Activated CD4-positive, CD25-positive, alpha-beta regulatory T cell treated with anti-CD3 and anti-CD28 coated beads, Interleukin-2, amount 50 U/mL, for 24 hours (primary cell): ENCODE results near the gene HOXD8.

Experiments used
- ATAC-seq, 2 donors: fragments of 150-1000 bp; cut with Tn5 transposase; one replicate each; pipeline ENCODE4 v1.10.0; 2021; ENCODE audit warnings: mild to moderate bottlenecking in 1 of 2, moderate library complexity in 1 of 2

The HOXD8 gene

DNA sequence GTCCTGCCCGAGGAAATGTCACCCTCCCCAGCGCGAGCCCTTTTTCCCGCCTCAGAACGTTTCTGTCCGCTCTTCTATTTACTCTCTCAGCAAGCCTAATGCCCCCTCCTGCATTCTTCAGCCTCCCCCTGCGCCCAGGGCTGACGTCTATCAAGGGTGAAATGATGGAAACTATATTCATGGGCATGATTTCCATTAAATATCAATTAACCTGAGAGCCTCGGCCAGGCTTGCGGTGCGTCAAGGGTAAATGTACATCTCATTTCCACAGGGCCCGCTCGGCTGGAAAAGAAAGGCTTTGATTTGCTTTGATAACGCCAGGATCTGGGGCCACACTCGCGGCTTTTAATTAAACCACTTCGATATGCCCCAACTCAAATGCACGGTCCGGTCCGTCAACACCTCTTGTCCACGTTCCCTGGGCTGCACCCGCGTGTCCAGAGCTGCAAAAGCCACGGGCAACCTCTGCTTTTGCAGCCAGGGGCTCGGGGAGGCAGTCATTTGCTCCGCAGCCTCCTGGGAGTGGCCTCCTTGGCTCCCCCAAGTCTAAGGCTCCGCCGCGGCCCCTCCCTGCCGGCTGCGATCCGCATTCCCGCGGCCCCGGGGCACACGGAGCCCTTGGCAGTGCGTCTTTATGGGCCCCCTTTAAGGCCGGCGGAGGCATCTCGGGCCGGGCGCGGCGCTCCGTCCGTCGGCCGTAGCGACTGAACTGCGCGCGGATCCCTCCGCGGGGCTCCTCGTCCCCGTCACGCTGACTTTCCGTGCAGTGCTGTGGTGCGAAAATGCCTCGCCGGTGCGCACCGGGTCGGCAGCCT, at the start of gene HOXD8:
TSS of gene HOXD8 (plus strand) at position 724 of the 815 bp plus-strand sequence. CDS start 662 bp downstream, outside the sequence.
- no peak for ATAC-seq

- no peak for ATAC-seq
Observed at GRCh38 chr2:176079831-176080539, 49.5 kb upstream of the HOXD8 start.

GRCh38 chr2:176080540-176081375, 48.7 kb upstream of the HOXD8 start:
- no peak for ATAC-seq

GRCh38 chr2:176081376-176081836, 48.1 kb upstream of the HOXD8 start:
- ATAC-seq, result no peak

GRCh38 chr2:176081837-176082524, 47.5 kb upstream of the HOXD8 start:
- ATAC-seq, result no peak

DNA sequence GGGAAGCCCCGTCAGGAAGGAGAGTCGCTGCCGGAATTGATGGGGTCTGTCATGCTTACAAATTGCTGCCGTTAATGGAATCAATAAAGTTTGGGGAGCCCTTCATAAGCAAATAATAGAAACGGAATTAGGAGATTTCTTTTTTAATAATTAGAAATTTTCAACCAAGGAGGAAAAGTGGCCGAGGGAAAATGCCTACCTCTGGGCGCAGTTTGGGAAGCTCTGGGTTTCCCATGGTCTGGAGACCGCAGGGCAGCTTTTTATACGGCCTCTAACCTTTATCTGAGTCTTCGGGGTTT, 47.0 kb upstream of the HOXD8 start:
- no peak for ATAC-seq

GRCh38 chr2:176082824-176083751, 46.4 kb upstream of the HOXD8 start:
- ATAC-seq, result no peak

DNA sequence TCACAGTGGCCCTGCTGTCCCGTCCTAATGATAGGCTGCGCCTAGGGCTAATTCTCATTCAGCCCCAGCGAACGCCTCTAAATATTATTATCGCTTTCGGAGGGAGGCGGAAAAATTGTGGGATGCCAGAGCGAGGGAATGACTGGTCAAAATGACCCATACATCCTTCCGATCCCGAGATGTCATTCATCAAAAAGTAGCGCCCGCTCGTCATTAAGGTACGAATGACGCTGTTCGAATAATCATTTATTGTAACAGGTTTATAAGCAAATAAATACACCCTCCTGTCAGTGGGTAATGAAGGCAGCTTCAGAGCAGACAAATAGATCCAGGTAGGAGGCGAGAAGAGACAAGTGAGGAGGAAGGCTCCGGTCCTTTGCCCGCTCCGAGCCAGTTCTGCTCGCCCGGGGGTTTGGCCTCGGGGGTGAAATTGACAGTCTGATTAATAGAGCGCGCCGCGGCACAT, 45.7 kb upstream of the HOXD8 start, which contains the start of gene EVX2:
TSS of gene EVX2 (minus strand) at position 167 of the 466 bp plus-strand sequence. CDS start 186 bp downstream, outside the sequence.
- ATAC-seq, result no peak

DNA sequence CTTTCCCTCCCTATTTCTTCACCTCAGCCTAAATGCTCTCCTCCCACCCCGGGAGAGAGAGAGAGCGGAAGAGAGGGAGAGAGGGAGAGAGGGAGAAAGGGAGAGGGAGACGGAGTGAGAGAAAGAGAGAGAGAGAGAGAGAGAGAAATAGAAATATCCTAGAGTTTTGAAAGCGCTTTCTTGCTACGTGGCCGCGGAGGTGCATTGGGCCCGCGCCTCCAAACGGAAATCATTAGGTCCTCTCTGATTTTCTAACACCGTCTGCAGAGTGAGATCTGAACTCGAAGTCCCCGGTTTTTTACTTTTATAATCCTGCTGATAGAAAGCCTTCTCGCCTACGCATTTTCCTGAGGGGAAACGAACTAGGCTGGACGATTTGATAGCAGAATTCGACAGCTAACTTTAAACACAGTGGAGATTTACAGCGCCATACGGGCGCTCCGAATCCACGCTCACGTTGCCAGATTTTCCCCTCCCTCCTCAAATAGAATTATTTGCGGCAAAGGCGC, 44.8 kb upstream of the HOXD8 start:
- ATAC-seq, result no peak

GRCh38 chr2:176085120-176085788, 44.3 kb upstream of the HOXD8 start:
- no peak for ATAC-seq

DNA sequence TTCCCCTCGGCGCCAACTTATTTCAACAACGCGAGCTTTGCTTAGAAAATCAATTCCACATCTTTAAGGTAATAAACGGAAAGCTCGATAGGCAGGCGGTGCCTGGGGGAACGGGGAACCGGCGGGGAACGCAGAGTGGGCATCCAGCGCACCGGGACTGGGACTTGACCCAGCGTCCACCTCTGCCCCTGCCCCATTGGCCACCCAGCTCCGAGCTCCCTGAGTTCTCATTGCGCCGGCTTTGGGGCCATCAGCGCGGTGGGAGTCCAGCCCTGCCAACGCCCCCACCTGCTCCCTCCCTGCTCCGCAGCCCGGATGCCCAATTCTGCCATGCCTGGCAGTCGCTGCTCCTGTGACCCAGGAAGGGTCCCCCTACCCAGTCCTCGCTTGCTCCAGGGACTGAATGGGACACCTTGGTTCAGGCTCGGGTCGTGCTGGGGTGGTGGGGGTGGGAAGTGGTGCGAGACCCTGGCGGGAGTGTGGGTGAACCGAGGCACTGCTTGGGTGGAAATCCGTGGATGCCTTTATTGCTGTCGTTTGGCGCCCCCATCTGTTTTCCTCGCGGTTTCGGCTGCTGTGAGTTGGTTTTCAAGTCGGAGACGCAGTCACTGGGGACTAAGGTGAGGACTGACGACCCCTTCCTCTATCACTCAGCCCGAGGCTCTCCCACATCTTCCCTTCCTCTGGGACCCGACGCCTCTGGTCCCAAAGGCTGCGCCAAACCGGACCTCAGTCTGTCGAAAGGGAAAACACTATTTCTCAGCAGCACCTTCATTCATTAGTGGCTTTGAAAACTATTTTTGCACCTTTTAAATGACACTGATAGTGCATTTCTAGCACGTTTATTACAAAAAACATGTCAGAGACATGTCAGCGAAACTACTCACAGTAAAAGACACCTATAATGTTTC, 43.4 kb upstream of the HOXD8 start:
- no peak for ATAC-seq

- ATAC-seq, result no peak
Observed at GRCh38 chr2:176087330-176088047, 42.0 kb upstream of the HOXD8 start.

- no peak for ATAC-seq
Observed at GRCh38 chr2:176088048-176088936, 41.2 kb upstream of the HOXD8 start.

DNA sequence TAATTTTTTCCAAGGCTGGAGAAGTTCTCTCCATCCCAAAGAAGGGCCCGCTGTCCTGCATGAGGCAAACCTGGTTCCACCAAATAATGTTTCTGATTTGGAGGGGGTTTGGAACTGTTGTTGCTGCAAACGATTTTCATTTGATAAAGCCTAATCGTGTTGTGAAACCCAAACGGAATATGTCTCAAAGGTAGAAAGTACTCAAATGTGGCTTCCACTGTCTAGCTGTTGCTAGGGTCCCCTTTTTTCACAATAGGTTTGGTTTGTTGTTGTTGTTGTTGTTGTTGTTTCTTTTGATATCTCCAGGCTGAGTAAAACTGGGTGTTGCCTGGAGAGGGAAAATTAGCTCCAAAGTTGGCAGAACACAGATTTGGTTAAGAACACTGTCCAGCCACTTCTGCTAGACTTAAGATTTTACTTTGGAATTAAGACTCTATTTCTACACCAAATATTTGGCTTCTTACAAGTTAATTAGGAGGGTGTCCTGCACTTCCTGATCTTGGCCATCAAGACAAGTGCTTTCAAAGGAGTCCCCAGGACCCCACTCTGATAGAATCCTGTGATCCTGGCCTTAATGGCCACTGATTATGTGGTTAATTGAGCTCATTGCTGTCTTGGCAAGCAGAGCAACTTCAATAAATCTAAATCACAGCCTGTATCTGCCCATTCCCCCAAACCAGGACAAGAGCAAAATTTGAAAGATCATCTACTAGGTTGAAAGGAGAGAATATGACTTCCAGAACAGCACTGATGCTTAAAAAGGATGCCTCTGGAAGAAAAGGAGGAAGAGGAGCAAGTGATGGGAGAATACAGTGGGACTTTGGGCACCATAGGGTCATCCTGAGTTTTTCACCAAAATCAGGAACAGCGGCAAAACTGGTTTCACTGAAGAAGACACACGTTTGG, 40.3 kb upstream of the HOXD8 start:
- no peak for ATAC-seq

GRCh38 chr2:176089843-176090395, 39.6 kb upstream of the HOXD8 start:
- ATAC-seq, result no peak

- no peak for ATAC-seq
Observed at GRCh38 chr2:176090862-176091261, 38.6 kb upstream of the HOXD8 start.
